Measurements from ENCODE around the gene TRABD2B. TPM values are rescaled to one million over a fixed set of nuclear protein-coding genes. Genes with fewer than 3 reads are reported as not detected.
A peak's percentile ranks its signal among the peaks of the same experiment; 100 is the strongest.

Gene TRABD2B
- total and polyA plus RNA-seq, 2 donors from 2014 or later, result 19.8 to 62.0 TPM

- FAIRE-seq, result no peak
- no peaks in the 10 kb centered on the region for H3K9me3 ChIP-seq (ENCODE audit: control insufficient read depth in 2 of 3, insufficient read depth in 1 of 3, low read length in 3 of 3)
- H3K4me1 ChIP-seq (ENCODE audit: control insufficient read depth in 2 of 3, insufficient read depth in 2 of 3, low read depth in 1 of 3, low read length in 3 of 3), result peaks cover 0 to 8% (median 5%) of the 10 kb centered on the region in 3 donors
- no peak overlapping the region for H3K9ac ChIP-seq (ENCODE audit: low read length in 3 of 3)
- no peaks in the 10 kb centered on the region for H3K36me3 ChIP-seq (ENCODE audit: control insufficient read depth in 2 of 3, insufficient read depth in 3 of 3, low read length in 3 of 3)
- H3K27me3 ChIP-seq (ENCODE audit: control insufficient read depth, insufficient read depth, low read length), result no peaks in the 10 kb centered on the region
- DNase-seq, result peak in 1 of 5 donors; percentile 39
- TF ChIP-seq, protein P1, sequence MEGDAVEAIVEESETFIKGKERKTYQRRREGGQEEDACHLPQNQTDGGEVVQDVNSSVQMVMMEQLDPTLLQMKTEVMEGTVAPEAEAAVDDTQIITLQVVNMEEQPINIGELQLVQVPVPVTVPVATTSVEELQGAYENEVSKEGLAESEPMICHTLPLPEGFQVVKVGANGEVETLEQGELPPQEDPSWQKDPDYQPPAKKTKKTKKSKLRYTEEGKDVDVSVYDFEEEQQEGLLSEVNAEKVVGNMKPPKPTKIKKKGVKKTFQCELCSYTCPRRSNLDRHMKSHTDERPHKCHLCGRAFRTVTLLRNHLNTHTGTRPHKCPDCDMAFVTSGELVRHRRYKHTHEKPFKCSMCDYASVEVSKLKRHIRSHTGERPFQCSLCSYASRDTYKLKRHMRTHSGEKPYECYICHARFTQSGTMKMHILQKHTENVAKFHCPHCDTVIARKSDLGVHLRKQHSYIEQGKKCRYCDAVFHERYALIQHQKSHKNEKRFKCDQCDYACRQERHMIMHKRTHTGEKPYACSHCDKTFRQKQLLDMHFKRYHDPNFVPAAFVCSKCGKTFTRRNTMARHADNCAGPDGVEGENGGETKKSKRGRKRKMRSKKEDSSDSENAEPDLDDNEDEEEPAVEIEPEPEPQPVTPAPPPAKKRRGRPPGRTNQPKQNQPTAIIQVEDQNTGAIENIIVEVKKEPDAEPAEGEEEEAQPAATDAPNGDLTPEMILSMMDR (IDR thresholded peaks at IDR 0.05; ENCODE audit: borderline replicate concordance, extremely low read depth, insufficient read depth), result no peak
- H3K4me3 ChIP-seq (ENCODE audit: low read length in 3 of 3), result no peak overlapping the region
- no peak overlapping the region for H3K27ac ChIP-seq (ENCODE audit: low read depth in 2 of 2, low read length in 2 of 2)
- intact Hi-C loops (cut with DNase I), result no loop called here
These were observed 148.1 kb downstream of the TRABD2B start for GRCh38 chr1:47849005-47849521.

GRCh38 chr1:47847763-47848162 lies 149.4 kb downstream of the TRABD2B start:
- DNase-seq (peak in 1 of 5 donors; percentile 11), FAIRE-seq (no peak)
- no peak overlapping the region for H3K9ac ChIP-seq (ENCODE audit: low read length in 3 of 3)
- no peaks in the 10 kb centered on the region for H3K9me3 ChIP-seq (ENCODE audit: control insufficient read depth in 2 of 3, insufficient read depth in 1 of 3, low read length in 3 of 3)
- peaks cover 0 to 8% (median 5%) of the 10 kb centered on the region in 3 donors for H3K4me1 ChIP-seq (ENCODE audit: control insufficient read depth in 2 of 3, insufficient read depth in 2 of 3, low read depth in 1 of 3, low read length in 3 of 3)
- no peak overlapping the region for H3K27ac ChIP-seq (ENCODE audit: low read depth in 2 of 2, low read length in 2 of 2)
- TF ChIP-seq, protein P1 (IDR thresholded peaks at IDR 0.05; ENCODE audit: borderline replicate concordance, extremely low read depth, insufficient read depth), result no peak
- no peaks in the 10 kb centered on the region for H3K27me3 ChIP-seq (ENCODE audit: control insufficient read depth, insufficient read depth, low read length)
- intact Hi-C loops (cut with DNase I), result no loop called here
- H3K36me3 ChIP-seq (ENCODE audit: control insufficient read depth in 2 of 3, insufficient read depth in 3 of 3, low read length in 3 of 3), result no peaks in the 10 kb centered on the region
- no peak overlapping the region for H3K4me3 ChIP-seq (ENCODE audit: low read length in 3 of 3)

- H3K4me3 ChIP-seq (ENCODE audit: low read length in 3 of 3), result no peak overlapping the region
- peaks cover 0 to 27% (median 13%) of the 10 kb centered on the region in 3 donors for H3K4me1 ChIP-seq (ENCODE audit: control insufficient read depth in 2 of 3, insufficient read depth in 2 of 3, low read depth in 1 of 3, low read length in 3 of 3)
- H3K27ac ChIP-seq (ENCODE audit: low read depth in 2 of 2, low read length in 2 of 2), result no peak overlapping the region
- FAIRE-seq (no peak), DNase-seq (peak in 2 of 5 donors; percentile 64 to 69)
- H3K9ac ChIP-seq (ENCODE audit: low read length in 3 of 3), result no peak overlapping the region
- H3K9me3 ChIP-seq (ENCODE audit: control insufficient read depth in 2 of 3, insufficient read depth in 1 of 3, low read length in 3 of 3), result no peaks in the 10 kb centered on the region
- H3K36me3 ChIP-seq (ENCODE audit: control insufficient read depth in 2 of 3, insufficient read depth in 3 of 3, low read length in 3 of 3), result no peaks in the 10 kb centered on the region
- intact Hi-C loops (cut with DNase I), result no loop called here
- no peaks in the 10 kb centered on the region for H3K27me3 ChIP-seq (ENCODE audit: control insufficient read depth, insufficient read depth, low read length)
- TF ChIP-seq, protein P1 (IDR thresholded peaks at IDR 0.05; ENCODE audit: borderline replicate concordance, extremely low read depth, insufficient read depth), result no peak
These were observed 152.6 kb downstream of the TRABD2B start for GRCh38 chr1:47844558-47844955.

Data from kidney (tissue), 14 donors.